OCI-LY1 (cell line): ENCODE data around the gene SYNDIG1.
"Not testable (repeated sequence)": the region's sequence is repeated elsewhere in the genome, so short reads cannot be mapped to it uniquely, and the experiment has no call there.

ENCODE experiments used
- H2AFZ ChIP-seq: fragments of 200-600 bp; sonication (generic), shearing (Covaris generic); 2 replicates; pipeline ENCODE4 v1.6.0; 2014; ENCODE audit warnings: antibody characterized with exemption, mild to moderate bottlenecking, low read length
- H3F3A ChIP-seq: fragments of 200-600 bp; sonication (generic), shearing (Covaris generic); 2 replicates; pipeline ENCODE4 v1.6.0; 2014; ENCODE audit warnings: mild to moderate bottlenecking, antibody characterized with exemption, low read length, moderate library complexity; ENCODE audit not compliant: insufficient read depth
- H3K27ac ChIP-seq: fragments of 200-600 bp; sonication (generic); 2 replicates; pipeline ENCODE4 v1.5.1; 2014; ENCODE audit warnings: low read length, mixed run types, mild to moderate bottlenecking, low read depth; ENCODE audit not compliant: poor library complexity, severe bottlenecking
- H3K27me3 ChIP-seq: fragments of 200-600 bp; sonication (generic); 2 replicates; pipeline ENCODE4 v1.6.0; 2014; ENCODE audit warnings: antibody characterized with exemption, mild to moderate bottlenecking, low read length, moderate library complexity; ENCODE audit not compliant: insufficient read depth
- H3K36me3 ChIP-seq: fragments of 200-600 bp; sonication (generic); 2 replicates; pipeline ENCODE4 v1.6.1; 2014; ENCODE audit warnings: mild to moderate bottlenecking, antibody characterized with exemption, low read length, moderate library complexity, mixed read lengths; ENCODE audit not compliant: insufficient read depth
- H3K4me1 ChIP-seq: fragments of 200-600 bp; sonication (generic); 2 replicates; pipeline ENCODE4 v1.5.1; 2014; ENCODE audit warnings: mild to moderate bottlenecking, low read length, moderate library complexity; ENCODE audit not compliant: insufficient read depth, severe bottlenecking
- H3K4me2 ChIP-seq: fragments of 200-600 bp; sonication (generic), shearing (Covaris generic); 2 replicates; pipeline ENCODE4 v1.6.1; 2014; ENCODE audit warnings: low read length
- H3K4me3 ChIP-seq: fragments of 200-600 bp; sonication (generic); 2 replicates; pipeline ENCODE4 v1.5.1; 2014; ENCODE audit warnings: low read length, low read depth, mild to moderate bottlenecking, mixed read lengths; ENCODE audit not compliant: poor library complexity, severe bottlenecking
- H3K79me2 ChIP-seq: fragments of 200-600 bp; shearing (Covaris generic); 2 replicates; pipeline ENCODE4 v1.6.1; 2016; ENCODE audit warnings: mixed run types, low read length, mixed read lengths; ENCODE audit not compliant: insufficient read depth
- H3K9ac ChIP-seq: fragments of 200-600 bp; sonication (generic), shearing (Covaris generic); 2 replicates; pipeline ENCODE4 v1.6.1; 2014; ENCODE audit warnings: mild to moderate bottlenecking, low read length, mixed read lengths
- H3K9me2 ChIP-seq: fragments of 200-600 bp; sonication (generic), shearing (Covaris generic); 2 replicates; pipeline ENCODE4 v1.6.1; 2014; ENCODE audit warnings: low read depth, mild to moderate bottlenecking, low read length, mixed read lengths
- H3K9me3 ChIP-seq: fragments of 200-600 bp; shearing (Covaris generic); 2 replicates; pipeline ENCODE4 v1.6.1; 2014; ENCODE audit warnings: low read length, mixed read lengths
- H4K20me1 ChIP-seq: fragments of 200-600 bp; sonication (generic), shearing (Covaris generic); 2 replicates; pipeline ENCODE4 v1.6.0; 2016; ENCODE audit warnings: mild to moderate bottlenecking, low read length; ENCODE audit not compliant: insufficient read depth
- EZH2 ChIP-seq: fragments of 200-600 bp; sonication (generic), shearing (Covaris generic); IDR thresholded peaks from 2 replicates; pipeline ENCODE4 v1.8.0; 2017; ENCODE audit warnings: borderline replicate concordance, mixed run types, mild to moderate bottlenecking, antibody characterized with exemption, low read length, moderate library complexity, mixed read lengths
- TF ChIP-seq, protein P1 (sequence below): fragments of 200-600 bp; sonication (generic), shearing (Covaris generic); IDR thresholded peaks from 2 replicates; pipeline ENCODE4 v1.5.1; 2017; ENCODE audit warnings: mild to moderate bottlenecking, antibody characterized with exemption, low read length, moderate library complexity, mixed read lengths

Gene SYNDIG1

GRCh38 chr20:24620937-24621519, 151.6 kb downstream of the SYNDIG1 start:
- H3K9me3 ChIP-seq, result no peaks in the 10 kb centered on the region
- H3K27ac ChIP-seq, result no peak overlapping the region

DNA sequence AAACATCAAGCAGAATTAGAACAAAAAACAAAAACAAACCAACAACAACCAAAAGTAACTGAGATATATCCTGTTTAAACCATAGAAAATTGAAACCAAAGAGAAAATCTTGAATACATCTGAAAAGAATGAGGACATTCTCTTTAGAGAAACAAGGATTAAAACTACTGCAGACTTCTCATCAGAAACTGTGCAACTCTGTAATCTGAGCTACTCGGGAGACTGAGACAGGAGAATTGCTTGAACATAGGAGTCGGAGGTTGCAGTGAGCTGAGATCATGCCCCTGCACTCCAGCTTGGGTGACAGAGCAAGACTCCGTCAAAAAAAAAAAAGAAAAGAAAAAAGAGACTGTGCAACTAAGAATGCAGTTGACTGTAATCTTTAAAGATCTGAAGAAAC, 153.4 kb downstream of the SYNDIG1 start:
- Histone ChIP-seq H3K4me1 (no peaks in the 10 kb centered on the region), H4K20me1 (no peaks in the 10 kb centered on the region), H3K27me3 (no peaks in the 10 kb centered on the region), H3K36me3 (no peaks in the 10 kb centered on the region), H2AFZ (no peak overlapping the region), H3K79me2 (no peaks in the 10 kb centered on the region), H3K9me2 (no peaks in the 10 kb centered on the region), H3F3A (no peaks in the 10 kb centered on the region), H3K27ac (no peak overlapping the region), H3K4me2 (no peak overlapping the region), H3K4me3 (no peak overlapping the region), H3K9ac (no peak overlapping the region), H3K9me3 (no peaks in the 10 kb centered on the region)
- no peak for TF ChIP-seq EZH2
- TF ChIP-seq, protein P1, sequence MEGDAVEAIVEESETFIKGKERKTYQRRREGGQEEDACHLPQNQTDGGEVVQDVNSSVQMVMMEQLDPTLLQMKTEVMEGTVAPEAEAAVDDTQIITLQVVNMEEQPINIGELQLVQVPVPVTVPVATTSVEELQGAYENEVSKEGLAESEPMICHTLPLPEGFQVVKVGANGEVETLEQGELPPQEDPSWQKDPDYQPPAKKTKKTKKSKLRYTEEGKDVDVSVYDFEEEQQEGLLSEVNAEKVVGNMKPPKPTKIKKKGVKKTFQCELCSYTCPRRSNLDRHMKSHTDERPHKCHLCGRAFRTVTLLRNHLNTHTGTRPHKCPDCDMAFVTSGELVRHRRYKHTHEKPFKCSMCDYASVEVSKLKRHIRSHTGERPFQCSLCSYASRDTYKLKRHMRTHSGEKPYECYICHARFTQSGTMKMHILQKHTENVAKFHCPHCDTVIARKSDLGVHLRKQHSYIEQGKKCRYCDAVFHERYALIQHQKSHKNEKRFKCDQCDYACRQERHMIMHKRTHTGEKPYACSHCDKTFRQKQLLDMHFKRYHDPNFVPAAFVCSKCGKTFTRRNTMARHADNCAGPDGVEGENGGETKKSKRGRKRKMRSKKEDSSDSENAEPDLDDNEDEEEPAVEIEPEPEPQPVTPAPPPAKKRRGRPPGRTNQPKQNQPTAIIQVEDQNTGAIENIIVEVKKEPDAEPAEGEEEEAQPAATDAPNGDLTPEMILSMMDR, result no peak

More at GRCh38 chr20:24620937-24621519, 151.6 kb downstream of the SYNDIG1 start:
- TF ChIP-seq EZH2, result no peak
- TF ChIP-seq, protein P1, result no peak
- H4K20me1 ChIP-seq, result no peaks in the 10 kb centered on the region
- no peaks in the 10 kb centered on the region for H3K4me1 ChIP-seq
- no peak overlapping the region for H3K9ac ChIP-seq
- H2AFZ ChIP-seq, result no peak overlapping the region
- no peaks in the 10 kb centered on the region for H3K79me2 ChIP-seq
- no peaks in the 10 kb centered on the region for H3K9me2 ChIP-seq
- H3K36me3 ChIP-seq, result no peaks in the 10 kb centered on the region
- H3K4me3 ChIP-seq, result no peak overlapping the region
- no peaks in the 10 kb centered on the region for H3K27me3 ChIP-seq
- H3K4me2 ChIP-seq, result no peak overlapping the region
- H3F3A ChIP-seq, result no peaks in the 10 kb centered on the region

DNA sequence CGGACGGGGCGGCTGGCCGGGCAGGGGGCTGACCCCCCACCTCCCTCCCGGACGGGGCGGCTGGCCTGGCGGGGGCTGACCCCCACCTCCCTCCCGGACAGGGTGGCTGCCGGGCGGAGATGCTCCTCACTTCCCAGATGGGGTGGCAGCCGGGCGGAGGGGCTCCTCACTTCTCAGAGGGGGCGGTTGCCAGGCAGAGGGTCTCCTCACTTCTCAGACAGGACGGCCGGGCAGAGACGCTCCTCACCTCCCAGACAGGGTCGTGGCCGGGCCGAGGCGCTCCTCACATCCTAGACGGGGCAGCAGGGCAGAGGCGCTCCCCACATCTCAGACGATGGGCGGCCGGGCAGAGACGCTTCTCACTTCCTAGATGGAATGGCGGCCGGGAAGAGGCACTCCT, 156.7 kb downstream of the SYNDIG1 start:
- H3F3A ChIP-seq, H3K4me2 ChIP-seq, H3K4me3 ChIP-seq, H4K20me1 ChIP-seq, H3K9me3 ChIP-seq, H3K27me3 ChIP-seq, H2AFZ ChIP-seq, H3K27ac ChIP-seq, H3K79me2 ChIP-seq, H3K9ac ChIP-seq, H3K36me3 ChIP-seq, H3K9me2 ChIP-seq, H3K4me1 ChIP-seq: not testable (repeated sequence)

DNA sequence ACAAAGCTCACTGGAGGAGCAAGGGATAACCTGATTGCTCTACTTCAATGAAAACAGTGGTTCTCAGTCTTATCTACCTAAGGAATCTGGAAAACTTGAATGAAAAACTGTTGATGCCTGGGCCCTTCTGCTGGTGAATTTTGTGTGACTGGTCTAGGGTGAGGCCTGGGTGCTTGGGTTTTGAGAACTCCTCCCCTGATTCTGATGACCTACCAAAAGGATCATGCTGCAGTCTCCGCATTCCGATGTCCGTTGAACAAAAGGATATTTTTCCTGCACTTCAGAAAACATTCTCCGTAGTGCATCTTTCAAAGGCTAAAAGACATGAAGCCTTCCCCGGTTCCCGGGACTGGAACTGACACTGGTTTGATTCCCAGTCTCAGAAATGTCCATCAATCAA, 157.9 kb downstream of the SYNDIG1 start:
- no peaks in the 10 kb centered on the region for H4K20me1 ChIP-seq
- H3K9me3 ChIP-seq, result no peaks in the 10 kb centered on the region
- no peak overlapping the region for H3K27ac ChIP-seq
- H3K4me3 ChIP-seq, result no peak overlapping the region
- no peak for TF ChIP-seq EZH2
- TF ChIP-seq, protein P1, result no peak
- no peaks in the 10 kb centered on the region for H3K9me2 ChIP-seq
- H3K4me2 ChIP-seq, result no peak overlapping the region
- H3K79me2 ChIP-seq, result no peaks in the 10 kb centered on the region
- no peak overlapping the region for H3K9ac ChIP-seq
- no peak overlapping the region for H2AFZ ChIP-seq
- no peaks in the 10 kb centered on the region for H3K4me1 ChIP-seq
- no peaks in the 10 kb centered on the region for H3F3A ChIP-seq
- H3K36me3 ChIP-seq, result no peaks in the 10 kb centered on the region
- H3K27me3 ChIP-seq, result no peaks in the 10 kb centered on the region
